Middle frontal gyrus (tissue), 1 donor: ENCODE results near the gene DTNA.

Experiments
- DNase-seq: peaks from one replicate; pipeline ENCODE4 v3.0.0-alpha.2; 2015; ENCODE audit warnings: low spot score; ENCODE audit errors: extremely low spot score

Gene DTNA

GRCh38 chr18:34805103-34805877 is 95.2 kb downstream of the DTNA start:
- DNase-seq = no peak

- DNase-seq = no peak
Observed at GRCh38 chr18:34805878-34806351, 95.8 kb downstream of the DTNA start.

- no peak for DNase-seq
Observed at GRCh38 chr18:34806527-34806926, 96.4 kb downstream of the DTNA start.

- DNase-seq = no peak
Observed at GRCh38 chr18:34807106-34807796, 97.2 kb downstream of the DTNA start.

DNA sequence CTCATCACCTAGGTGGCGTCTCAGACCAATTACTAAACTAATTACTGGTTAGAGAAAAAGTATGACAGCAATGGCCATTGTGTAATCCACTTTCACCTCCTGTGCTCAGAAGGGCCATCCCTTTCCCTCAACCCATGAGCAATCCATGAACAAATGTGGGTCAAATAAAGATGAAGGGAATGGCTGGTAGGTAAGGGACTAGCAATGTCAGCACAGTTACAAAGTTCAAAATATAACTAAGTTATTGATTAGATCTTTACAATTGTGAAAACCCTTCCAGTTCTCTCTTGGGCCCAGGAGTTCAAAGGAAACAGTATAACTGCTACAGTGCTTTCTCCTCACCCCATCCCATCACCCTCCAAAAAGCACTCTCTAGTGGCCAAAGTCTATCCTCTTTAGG is 98.3 kb downstream of the DTNA start:
- no peak for DNase-seq

DNA sequence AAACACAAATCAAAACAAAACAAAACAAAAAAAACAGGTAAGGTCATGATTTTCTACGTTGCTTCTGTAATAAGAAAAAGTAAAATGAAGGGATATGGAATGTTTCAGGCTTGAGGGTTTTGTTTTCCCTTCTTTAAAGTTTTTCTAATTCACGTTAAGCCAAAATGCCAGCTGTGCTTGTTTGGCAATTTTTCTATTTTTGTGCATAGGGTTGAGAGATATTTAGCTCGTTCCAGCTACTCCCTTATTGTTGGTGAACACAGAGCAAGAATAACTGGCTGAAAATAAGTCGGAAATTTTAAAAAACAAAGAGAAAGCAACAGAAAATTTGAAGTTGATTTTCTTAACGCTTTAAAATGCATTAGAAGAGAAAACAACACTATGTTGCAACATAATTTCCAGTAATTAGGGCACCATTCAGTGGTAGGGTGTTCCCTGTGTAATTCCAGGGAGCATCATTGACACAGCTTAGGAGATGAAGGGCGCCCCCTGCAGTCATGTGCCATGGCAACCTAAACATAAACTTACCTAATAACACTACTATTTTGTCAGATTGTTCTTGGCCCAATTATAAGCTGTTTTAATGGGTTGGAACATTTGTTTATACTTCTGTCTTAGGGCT is 99.5 kb downstream of the DTNA start:
- no peak for DNase-seq

GRCh38 chr18:34816183-34816582 is 106.1 kb downstream of the DTNA start:
- no peak for DNase-seq

- no peak for DNase-seq
Observed at GRCh38 chr18:34817636-34818035, 107.5 kb downstream of the DTNA start.

DNA sequence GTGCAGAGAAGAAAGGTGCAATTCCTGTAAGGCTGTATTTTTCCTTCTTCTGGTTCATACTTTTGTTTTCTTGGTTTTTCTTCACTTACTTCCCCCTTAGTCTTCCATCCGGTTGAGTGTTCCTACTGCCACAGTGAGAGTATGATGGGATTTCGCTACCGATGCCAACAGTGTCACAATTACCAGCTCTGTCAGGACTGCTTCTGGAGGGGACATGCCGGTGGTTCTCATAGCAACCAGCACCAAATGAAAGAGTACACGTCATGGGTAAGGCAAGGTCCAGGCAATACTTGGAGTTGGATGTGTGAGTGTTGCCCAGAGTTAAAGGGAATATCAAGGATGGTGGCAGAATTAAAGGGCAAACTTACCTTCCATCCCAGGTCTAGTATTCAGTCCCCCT is 108.0 kb downstream of the DTNA start:
- no peak for DNase-seq

DNA sequence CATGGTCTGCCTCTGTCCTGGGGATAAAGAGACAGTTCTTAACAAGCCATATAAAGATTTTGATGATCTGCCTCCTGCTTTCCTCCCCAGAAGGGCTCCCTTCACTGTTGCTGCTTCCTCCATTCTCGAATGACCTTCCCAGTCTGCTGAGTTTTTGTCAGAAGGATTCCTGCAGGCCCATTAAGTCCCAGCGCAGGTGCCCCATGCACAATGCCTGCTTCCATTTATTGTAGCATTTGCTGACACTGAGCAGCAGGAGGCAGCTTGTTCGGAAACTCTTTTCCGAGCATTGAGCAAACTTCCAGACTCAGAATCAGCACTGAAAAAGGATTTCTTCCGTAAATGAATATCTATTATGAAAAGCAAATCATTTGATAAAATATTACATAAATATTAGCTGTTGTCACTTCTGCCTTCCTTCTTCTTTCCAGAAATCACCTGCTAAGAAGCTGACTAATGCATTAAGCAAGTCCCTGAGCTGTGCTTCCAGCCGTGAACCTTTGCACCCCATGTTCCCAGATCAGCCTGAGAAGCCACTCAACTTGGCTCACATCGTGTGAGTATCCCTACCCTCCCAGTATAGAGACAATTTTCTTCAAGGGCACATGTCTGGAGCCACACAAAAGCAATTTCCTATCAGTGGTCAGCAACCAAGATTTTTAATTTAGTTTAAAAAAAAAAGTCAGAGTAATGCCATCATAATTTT is 110.4 kb downstream of the DTNA start:
- no peak for DNase-seq

GRCh38 chr18:34821669-34822210 is 111.6 kb downstream of the DTNA start:
- DNase-seq = no peak

DNA sequence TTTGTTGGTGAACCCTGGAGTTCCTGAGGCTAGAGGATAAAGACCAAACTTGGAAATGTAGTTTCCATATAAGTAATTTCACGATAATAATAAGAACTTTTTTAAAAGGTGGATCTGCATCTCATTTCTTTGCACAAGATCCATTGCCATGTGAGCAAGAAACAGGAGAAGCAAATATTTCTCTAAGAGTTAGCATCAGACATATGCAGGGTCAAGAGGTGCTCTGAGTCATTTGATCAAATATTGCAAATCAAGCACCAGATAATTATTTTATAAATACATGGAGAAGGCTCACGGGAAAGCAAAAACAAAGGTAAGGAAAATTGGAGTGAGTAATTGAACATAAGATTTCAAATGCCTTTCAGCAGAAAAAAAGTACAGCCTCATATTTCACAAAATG is 118.0 kb downstream of the DTNA start:
- DNase-seq = no peak

DNA sequence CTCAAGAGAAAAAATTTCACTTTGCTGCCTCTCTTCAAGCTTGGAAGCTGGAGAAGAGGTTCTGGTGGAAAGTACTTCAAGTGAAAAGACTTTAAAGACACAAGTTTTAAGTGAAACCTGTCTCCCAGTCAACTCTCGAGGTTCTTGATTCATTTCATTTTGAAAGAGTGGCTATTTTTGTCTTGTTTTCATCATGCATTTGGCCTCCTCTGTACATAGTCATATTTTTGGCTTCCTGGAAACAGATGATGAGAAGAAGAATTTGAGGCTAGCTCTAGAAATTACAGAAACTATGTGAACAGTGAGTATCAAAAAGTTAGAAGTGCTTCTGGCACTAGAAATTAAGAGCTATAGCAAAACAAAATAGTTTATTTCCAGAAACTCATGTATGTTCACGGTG is 124.8 kb downstream of the DTNA start:
- DNase-seq = peak; percentile 32

GRCh38 chr18:34835466-34835865 is 125.4 kb downstream of the DTNA start:
- DNase-seq = no peak

- peak; percentile 24 for DNase-seq
Observed at GRCh38 chr18:34837769-34838272, 127.7 kb downstream of the DTNA start.

GRCh38 chr18:34838669-34839068 is 128.6 kb downstream of the DTNA start:
- no peak for DNase-seq

DNA sequence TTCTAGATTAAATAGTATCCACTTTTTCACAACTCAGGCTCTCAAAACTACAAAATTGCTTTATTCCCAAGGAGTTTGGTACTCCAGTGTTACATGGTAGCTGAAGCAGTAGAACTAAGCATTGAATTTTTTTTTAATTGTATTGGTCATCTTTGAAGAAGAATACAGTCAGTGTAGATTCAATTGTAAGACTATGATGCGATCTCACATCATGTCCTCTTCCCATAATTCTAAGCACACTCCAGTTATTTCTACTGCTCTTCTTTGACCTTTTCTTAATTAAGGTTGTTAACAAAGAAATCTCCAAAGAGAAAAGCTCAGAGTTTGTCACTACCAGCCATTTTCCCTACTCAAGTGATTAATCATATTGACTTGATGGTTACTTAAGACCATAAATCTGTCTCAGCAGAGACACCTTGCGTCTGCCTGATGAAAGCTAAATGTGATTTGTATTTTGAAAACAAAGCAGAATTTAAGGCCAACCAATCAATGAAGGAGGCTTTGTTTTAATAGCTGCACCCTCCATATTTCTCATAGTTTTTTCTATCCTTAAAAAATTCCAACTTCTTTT is 130.2 kb downstream of the DTNA start:
- DNase-seq = no peak

DNA sequence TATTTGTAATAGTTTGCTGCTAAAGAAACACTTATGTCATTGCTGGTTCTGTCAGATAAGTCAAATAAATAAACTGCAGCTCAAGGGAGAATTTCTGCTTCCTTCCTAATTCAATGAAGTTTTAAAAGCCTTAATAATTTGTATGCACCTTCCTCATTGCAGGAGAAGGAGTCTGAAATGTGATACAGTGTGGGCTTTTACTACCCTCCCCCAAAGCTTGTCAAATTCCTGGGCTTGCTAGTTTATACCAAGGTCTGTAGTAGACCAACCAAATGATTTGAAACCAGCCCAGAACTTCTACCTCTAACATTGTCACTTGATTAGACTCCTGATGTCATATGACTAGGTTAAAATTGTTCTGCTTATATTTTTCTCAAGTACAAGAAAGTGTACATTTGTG is 131.8 kb downstream of the DTNA start:
- no peak for DNase-seq

DNA sequence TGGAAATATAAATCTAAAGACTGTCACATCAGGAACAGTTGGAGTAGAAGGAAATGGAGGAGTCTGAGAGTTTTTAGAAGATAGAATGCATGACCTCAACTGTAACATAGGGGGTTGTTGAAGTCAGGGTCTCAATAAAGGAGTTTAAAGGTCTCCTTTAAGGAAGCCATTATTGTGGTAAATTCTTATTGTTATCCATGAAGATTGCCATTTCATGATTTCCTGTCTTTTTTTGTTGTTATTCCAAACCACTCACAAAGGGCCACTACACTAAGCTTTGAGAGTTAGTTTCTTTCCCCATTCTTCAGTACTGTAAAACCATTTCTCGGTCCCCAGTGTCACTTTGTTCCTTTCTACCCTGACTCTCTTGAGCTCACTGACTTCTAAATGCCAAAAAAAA is 134.0 kb downstream of the DTNA start:
- DNase-seq = no peak

- DNase-seq = no peak
Observed at GRCh38 chr18:34844732-34845459, 134.8 kb downstream of the DTNA start.
